Activated T-cell treated with anti-CD3 and anti-CD28 coated beads for 24 hours (primary cell): ENCODE data around the gene NADSYN1.

ENCODE experiments used
- DNase-seq: peaks from one replicate; pipeline ENCODE4 v3.0.0-alpha.2; 2020; ENCODE audit warnings: low read depth

The NADSYN1 gene

GRCh38 chr11:71491531-71491930 lies 38.5 kb downstream of the NADSYN1 start:
- DNase-seq = no peak

GRCh38 chr11:71491940-71492339 lies 38.9 kb downstream of the NADSYN1 start:
- no peak for DNase-seq

GRCh38 chr11:71495286-71496230 lies 42.6 kb downstream of the NADSYN1 start:
- no peak for DNase-seq

- DNase-seq = no peak
Measured at GRCh38 chr11:71496421-71496820, 43.4 kb downstream of the NADSYN1 start.

GRCh38 chr11:71498091-71498490 lies 45.1 kb downstream of the NADSYN1 start:
- no peak for DNase-seq

GRCh38 chr11:71499125-71499524 lies 46.1 kb downstream of the NADSYN1 start:
- DNase-seq = no peak

GRCh38 chr11:71499546-71499945 lies 46.5 kb downstream of the NADSYN1 start:
- no peak for DNase-seq

- DNase-seq = no peak
Measured at GRCh38 chr11:71500601-71501021, 47.6 kb downstream of the NADSYN1 start.

GRCh38 chr11:71501071-71501985 lies 48.3 kb downstream of the NADSYN1 start:
- DNase-seq = no peak

GRCh38 chr11:71502026-71502425 lies 49.0 kb downstream of the NADSYN1 start:
- no peak for DNase-seq

- DNase-seq = no peak
Measured at GRCh38 chr11:71502871-71503435, 50.0 kb downstream of the NADSYN1 start.

GRCh38 chr11:71504531-71504930 lies 51.5 kb downstream of the NADSYN1 start:
- no peak for DNase-seq

- DNase-seq = no peak
Measured at GRCh38 chr11:71505001-71505400, 52.0 kb downstream of the NADSYN1 start.

- DNase-seq = no peak
Measured at GRCh38 chr11:71505781-71506180, 52.8 kb downstream of the NADSYN1 start.

GRCh38 chr11:71507102-71507501 lies 54.1 kb downstream of the NADSYN1 start:
- DNase-seq = no peak

- DNase-seq = no peak
Measured at GRCh38 chr11:71518506-71519471, 65.8 kb downstream of the NADSYN1 start.

GRCh38 chr11:71519546-71519945 lies 66.5 kb downstream of the NADSYN1 start:
- DNase-seq = no peak

- no peak for DNase-seq
Measured at GRCh38 chr11:71525188-71525937, 72.4 kb downstream of the NADSYN1 start.

GRCh38 chr11:71525938-71526495 lies 73.0 kb downstream of the NADSYN1 start:
- DNase-seq = no peak
